Lower leg skin (tissue), 3 donors: ENCODE measurements around the gene RABL2A.
"Not testable (repeated sequence)": the region's sequence is repeated elsewhere in the genome, so short reads cannot be mapped to it uniquely, and the experiment has no call there.

Experiments used
- CTCF ChIP-seq, 3 donors: fragments of 450-650 bp; IDR thresholded peaks; one replicate each; pipeline ENCODE4 v1.5.1; 2016; ENCODE audit warnings: antibody characterized with exemption in 3 of 3, mild to moderate bottlenecking in 3 of 3, moderate library complexity in 2 of 3
- POLR2A ChIP-seq, 2 donors: fragments of 450-650 bp; IDR thresholded peaks; one replicate each; pipeline ENCODE4 v1.6.1; 2016 to 2017; ENCODE audit warnings: antibody characterized with exemption in 2 of 2, mild to moderate bottlenecking in 1 of 2, moderate library complexity in 1 of 2

GRCh38 chr2:113652599-113652998 lies 25.5 kb downstream of the RABL2A start:
- not testable (repeated sequence) for TF ChIP-seq POLR2A, CTCF (IDR thresholded peaks at IDR 0.05)
